SK-N-SH treated with all-trans-retinoic acid at 6 μM for 48 hours (cell line): ENCODE results near the gene HYI.

Source experiments
- ARNTL ChIP-seq: fragments of 450-650 bp; formaldehyde crosslinking; IDR thresholded peaks from 2 replicates; pipeline ENCODE4 v1.5.0; 2020; ENCODE audit warnings: low read depth, mild to moderate bottlenecking, moderate library complexity, borderline replicate concordance
- GLIS3 ChIP-seq: fragments of 250-450 bp; sonication (Bioruptor Pico); IDR thresholded peaks from 2 replicates; pipeline ENCODE4 v1.5.0; 2020; ENCODE audit warnings: mild to moderate bottlenecking, moderate library complexity
- PPARA ChIP-seq: fragments of 250-450 bp; sonication (Bioruptor Pico); IDR thresholded peaks from 2 replicates; pipeline ENCODE4 v1.5.0; 2020; ENCODE audit warnings: mild to moderate bottlenecking, borderline replicate concordance
- ZFP3 ChIP-seq: fragments of 250-450 bp; sonication (Bioruptor Pico); IDR thresholded peaks from 2 replicates; pipeline ENCODE4 v1.5.0; 2020; ENCODE audit warnings: mild to moderate bottlenecking, moderate library complexity
- ZNF565 ChIP-seq: fragments of 450-650 bp; formaldehyde crosslinking; conservative IDR thresholded peaks from 2 replicates; pipeline ENCODE4 v1.5.0; 2020; ENCODE audit warnings: low read depth, mild to moderate bottlenecking, moderate library complexity
- ZNF8 ChIP-seq: fragments of 450-650 bp; formaldehyde crosslinking; IDR thresholded peaks from 2 replicates; pipeline ENCODE4 v1.5.0; 2020; ENCODE audit warnings: mild to moderate bottlenecking, moderate library complexity

GRCh38 chr1:43455213-43455889 lies 1.6 kb upstream of the HYI start:
- no peak for TF ChIP-seq ZFP3
- TF ChIP-seq ZNF565 (CRISPR knock-in tag): no peak
- TF ChIP-seq ZNF8 (CRISPR knock-in tag): no peak
- no peak for TF ChIP-seq ARNTL (CRISPR knock-in tag)
- TF ChIP-seq PPARA (CRISPR knock-in tag): no peak
- TF ChIP-seq GLIS3 (CRISPR knock-in tag): no peak
